B cell (primary cell): ENCODE measurements around the gene B3GNT9.

Source experiments
- CTCF ChIP-seq: fragments of 200-600 bp; IDR thresholded peaks from one replicate; pipeline ENCODE4 v1.8.0; 2022; ENCODE audit warnings: antibody characterized with exemption, mild to moderate bottlenecking
- EZH2 ChIP-seq: IDR thresholded peaks from 2 replicates; pipeline ENCODE4 v1.6.1; 2012; ENCODE audit warnings: borderline replicate concordance, low read depth, mild to moderate bottlenecking, moderate library complexity, low read length; ENCODE audit not compliant: insufficient read depth, poor library complexity, severe bottlenecking

DNA sequence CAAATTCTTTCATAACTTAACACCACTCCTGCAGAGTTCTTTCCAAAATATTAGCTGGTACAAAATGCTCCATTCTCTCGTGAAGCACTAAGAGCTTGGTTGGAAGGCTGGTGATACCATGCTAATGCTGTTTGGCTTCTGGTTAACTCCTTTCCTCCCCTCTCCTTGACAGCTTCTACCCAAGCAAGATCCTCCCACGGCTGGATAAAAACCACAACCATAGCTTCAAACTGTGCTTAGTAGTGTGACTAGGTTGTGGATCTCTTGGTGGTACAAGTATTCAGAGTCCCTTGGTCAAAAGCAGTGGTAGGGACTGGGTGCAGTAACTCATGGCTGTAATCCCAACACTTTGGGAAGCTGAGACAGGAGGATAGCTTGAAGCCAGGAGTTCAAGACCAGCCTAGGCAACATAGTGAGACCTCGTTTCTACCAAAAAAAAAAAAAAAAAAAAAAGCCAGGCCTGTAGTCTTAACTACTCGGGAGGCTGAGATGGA, 38.8 kb downstream of the B3GNT9 start:
- TF ChIP-seq CTCF: no peak
- no peak for TF ChIP-seq EZH2
